Central memory CD8-positive, alpha-beta T cell (primary cell): ENCODE measurements around the gene UBR3.
"Not testable (repeated sequence)": the region's sequence is repeated elsewhere in the genome, so short reads cannot be mapped to it uniquely, and the experiment has no call there.

Experiments used
- ATAC-seq: fragments of 150-1000 bp; cut with Tn5 transposase; replicated peaks from 2 replicates; pipeline ENCODE4 v1.10.0; 2022; ENCODE audit warnings: mild to moderate bottlenecking, moderate FRiP score, moderate number of reproducible peaks; ENCODE audit not compliant: poor library complexity, severe bottlenecking; ENCODE audit errors: extremely low read depth
- DNase-seq, 2 donors: peaks; one replicate each; pipeline ENCODE4 v3.0.0; 2021; ENCODE audit warnings: low spot score in 2 of 2
- H3K27ac Mint-ChIP-seq: one replicate; pipeline ENCODE4 v1.8.0; 2022; ENCODE audit warnings: low read depth, mild to moderate bottlenecking, moderate library complexity, mixed read lengths
- H3K27me3 Mint-ChIP-seq: one replicate; pipeline ENCODE4 v1.8.0; 2022; ENCODE audit warnings: mixed read lengths
- H3K36me3 Mint-ChIP-seq: one replicate; pipeline ENCODE4 v1.8.0; 2022; ENCODE audit warnings: mild to moderate bottlenecking, moderate library complexity, mixed read lengths; ENCODE audit not compliant: insufficient read depth
- H3K4me1 Mint-ChIP-seq: one replicate; pipeline ENCODE4 v1.8.0; 2022; ENCODE audit warnings: mixed read lengths
- H3K4me3 Mint-ChIP-seq: one replicate; pipeline ENCODE4 v1.8.0; 2022; ENCODE audit warnings: mild to moderate bottlenecking, moderate library complexity, mixed read lengths
- H3K9me3 Mint-ChIP-seq: one replicate; pipeline ENCODE4 v1.8.0; 2022; ENCODE audit warnings: mixed read lengths

UBR3 gene

GRCh38 chr2:170095380-170095779 is 268.1 kb downstream of the UBR3 start:
- DNase-seq (no peak), ATAC-seq (no peak)
- Mint-ChIP-seq H3K4me3 (no peak overlapping the region), H3K4me1 (no peaks in the 10 kb centered on the region), H3K27me3 (no peaks in the 10 kb centered on the region), H3K36me3 (no peaks in the 10 kb centered on the region), H3K9me3 (peaks cover 5% of the 10 kb centered on the region), H3K27ac (no peak overlapping the region)

DNA sequence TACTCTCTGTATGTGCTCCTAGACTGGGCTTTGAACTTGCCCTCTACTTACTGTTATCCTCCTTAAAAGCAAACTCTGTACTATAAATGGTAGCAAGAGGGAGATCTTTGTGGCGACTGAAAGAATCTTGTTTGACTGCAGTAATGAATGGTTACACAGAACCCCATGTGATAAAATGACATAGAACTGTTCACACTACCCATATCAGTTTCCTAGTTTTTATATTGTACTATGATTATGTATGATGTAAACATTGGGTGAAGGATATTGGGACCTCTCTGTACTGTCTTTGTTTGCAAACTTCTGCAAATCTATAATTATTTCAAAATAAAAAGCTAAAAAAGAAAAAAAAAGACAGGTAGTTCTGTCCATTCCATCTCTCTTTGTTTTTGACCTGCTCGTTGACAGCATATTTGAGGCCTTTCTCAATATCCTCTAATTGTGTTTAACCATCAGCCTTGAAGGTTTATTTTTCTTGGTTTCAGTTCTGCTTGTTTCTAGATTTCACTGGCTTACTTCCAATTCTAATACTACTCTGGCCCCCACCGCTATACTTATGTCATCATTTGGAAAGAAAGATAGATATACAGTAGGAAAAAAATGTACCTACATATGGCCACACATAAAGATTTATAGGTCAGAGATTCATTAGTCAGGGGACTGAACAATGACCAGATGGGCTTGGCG is 271.5 kb downstream of the UBR3 start:
- Mint-ChIP-seq H3K4me1 (no peaks in the 10 kb centered on the region), H3K4me3 (no peak overlapping the region), H3K27ac (no peak overlapping the region), H3K36me3 (no peaks in the 10 kb centered on the region), H3K27me3 (peaks cover 15% of the 10 kb centered on the region), H3K9me3 (no peaks in the 10 kb centered on the region)
- no peak for ATAC-seq
- no peak for DNase-seq

GRCh38 chr2:170101789-170102188 is 274.5 kb downstream of the UBR3 start:
- Mint-ChIP-seq H3K9me3 (no peaks in the 10 kb centered on the region), H3K27me3 (peaks cover 33% of the 10 kb centered on the region), H3K36me3 (no peaks in the 10 kb centered on the region), H3K27ac (no peak overlapping the region), H3K4me3 (no peak overlapping the region), H3K4me1 (no peaks in the 10 kb centered on the region)
- no peak for ATAC-seq
- DNase-seq: no peak

DNA sequence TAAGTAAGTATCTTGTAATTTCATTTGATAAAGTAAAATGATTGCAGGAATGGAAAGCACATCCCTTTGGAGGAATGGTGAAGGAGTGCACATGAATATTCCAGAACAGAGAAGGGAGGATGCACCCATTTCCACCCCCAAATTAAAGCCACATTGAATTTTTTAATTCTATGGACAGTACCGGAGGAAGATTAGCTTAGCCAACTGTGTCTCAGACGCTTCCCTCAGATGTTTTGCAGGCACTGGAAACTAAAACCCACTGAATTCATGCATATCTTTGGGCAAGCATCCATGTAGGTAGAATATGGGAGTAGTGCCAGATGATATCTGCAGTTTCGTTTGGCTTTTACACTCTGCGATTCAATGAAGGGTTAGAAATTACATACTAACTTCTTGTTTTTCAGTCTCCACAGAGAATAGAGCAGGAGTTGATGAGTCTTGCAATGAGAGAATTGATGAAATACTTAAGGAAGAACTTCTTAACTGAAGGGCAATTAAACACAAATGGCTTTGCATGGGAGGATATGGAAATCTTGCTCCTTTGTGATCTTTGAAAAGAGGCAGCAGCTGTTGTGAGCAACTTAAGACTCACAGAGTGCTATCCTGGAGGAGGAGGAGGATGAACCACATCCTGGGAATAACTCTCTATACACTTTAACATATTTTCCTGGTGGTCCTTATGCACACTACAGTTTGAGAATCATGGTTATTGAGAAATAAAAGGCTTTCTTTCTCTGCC is 279.0 kb downstream of the UBR3 start:
- Mint-ChIP-seq H3K36me3 (no peaks in the 10 kb centered on the region), H3K27ac (no peak overlapping the region), H3K9me3 (no peaks in the 10 kb centered on the region), H3K27me3 (peaks cover 33% of the 10 kb centered on the region), H3K4me3 (no peak overlapping the region), H3K4me1 (no peaks in the 10 kb centered on the region)
- ATAC-seq (no peak), DNase-seq (no peak)

GRCh38 chr2:170113168-170113894 is 286.1 kb downstream of the UBR3 start:
- Mint-ChIP-seq H3K27ac (no peak overlapping the region), H3K36me3 (peaks cover 3% of the 10 kb centered on the region), H3K4me3 (no peak overlapping the region), H3K9me3 (no peaks in the 10 kb centered on the region), H3K4me1 (no peaks in the 10 kb centered on the region), H3K27me3 (peaks cover 20% of the 10 kb centered on the region)
- ATAC-seq (no peak), DNase-seq (no peak)

GRCh38 chr2:170115501-170116229 is 288.4 kb downstream of the UBR3 start:
- Mint-ChIP-seq H3K36me3 (peaks cover 3% of the 10 kb centered on the region), H3K9me3 (no peaks in the 10 kb centered on the region), H3K4me1 (no peaks in the 10 kb centered on the region), H3K27ac (no peak overlapping the region), H3K4me3 (no peak overlapping the region), H3K27me3 (peaks cover 29% of the 10 kb centered on the region)
- DNase-seq: no peak
- ATAC-seq: no peak

DNA sequence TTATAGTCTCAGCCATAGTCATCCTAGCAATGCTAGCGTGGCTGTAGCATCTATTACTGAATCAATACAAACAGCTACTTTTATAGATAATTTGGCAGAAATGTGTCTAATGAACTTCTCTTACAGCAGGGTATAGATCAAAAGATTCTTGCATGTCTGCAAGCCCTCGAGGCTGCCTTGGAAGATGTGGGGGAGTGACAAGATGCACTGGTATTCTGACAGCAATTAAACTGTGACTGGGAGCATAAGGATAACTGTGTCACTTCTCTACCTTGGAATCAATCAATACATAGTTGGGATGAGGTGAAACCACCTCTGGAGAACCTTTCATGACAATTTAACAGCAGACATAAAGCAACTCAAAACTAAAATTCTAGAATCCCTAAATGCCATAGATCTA is 291.4 kb downstream of the UBR3 start:
- Mint-ChIP-seq H3K4me1 (no peaks in the 10 kb centered on the region), H3K36me3 (peaks cover 1% of the 10 kb centered on the region), H3K27me3 (peaks cover 30% of the 10 kb centered on the region), H3K27ac (no peak overlapping the region), H3K9me3 (no peaks in the 10 kb centered on the region), H3K4me3 (no peak overlapping the region)
- no peak for DNase-seq
- ATAC-seq: no peak

DNA sequence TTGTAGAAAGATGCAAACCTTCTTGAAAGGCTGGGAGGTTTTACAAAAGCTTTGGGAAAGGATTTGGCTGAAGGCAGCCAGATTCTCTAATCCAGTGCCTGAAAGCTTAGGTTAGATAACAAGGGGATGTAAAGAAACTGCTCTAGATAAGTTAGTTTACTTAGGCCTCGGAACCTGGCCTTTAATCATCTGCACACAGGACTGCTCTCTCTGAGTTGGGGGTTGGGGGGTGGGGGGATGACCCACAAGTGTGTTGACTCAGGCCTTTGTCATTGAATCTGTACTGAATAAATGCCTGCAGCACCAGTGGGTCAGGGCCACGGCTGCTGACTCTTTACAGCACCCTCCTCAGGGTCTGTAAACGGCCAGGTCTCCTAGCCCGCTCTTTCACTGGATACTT is 292.1 kb downstream of the UBR3 start:
- not testable (repeated sequence) for H3K9me3 Mint-ChIP-seq, H3K27ac Mint-ChIP-seq, ATAC-seq, DNase-seq, H3K4me3 Mint-ChIP-seq, H3K4me1 Mint-ChIP-seq, H3K36me3 Mint-ChIP-seq
- H3K27me3 Mint-ChIP-seq: peaks cover 23% of the 10 kb centered on the region

DNA sequence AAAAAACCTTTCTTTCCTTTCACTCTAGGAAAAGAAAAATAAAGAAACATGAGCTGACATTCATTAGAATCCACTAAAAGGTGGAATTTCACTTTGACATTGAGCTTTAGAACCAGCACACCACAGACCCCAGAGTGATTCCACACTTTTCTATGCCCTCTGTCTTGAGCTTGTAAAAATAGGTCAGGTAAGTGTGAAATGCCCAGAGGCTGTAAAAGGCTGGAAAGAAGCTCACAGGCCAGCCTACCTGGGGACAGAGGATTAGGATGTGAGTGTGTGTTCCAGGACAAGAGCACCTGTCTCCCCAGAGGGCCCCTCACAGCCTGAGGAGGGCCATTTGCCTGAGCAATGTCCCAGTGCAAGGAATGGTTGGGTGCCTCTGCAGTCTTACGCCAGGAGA is 294.4 kb downstream of the UBR3 start:
- Mint-ChIP-seq H3K27ac (no peak overlapping the region), H3K4me1 (no peaks in the 10 kb centered on the region), H3K9me3 (no peaks in the 10 kb centered on the region), H3K4me3 (no peak overlapping the region), H3K27me3 (peaks cover 13% of the 10 kb centered on the region), H3K36me3 (no peaks in the 10 kb centered on the region)
- no peak for DNase-seq
- ATAC-seq: no peak

- Mint-ChIP-seq H3K9me3 (peaks cover 5% of the 10 kb centered on the region), H3K4me3 (no peak overlapping the region), H3K4me1 (no peaks in the 10 kb centered on the region), H3K27me3 (peaks cover 26% of the 10 kb centered on the region), H3K36me3 (no peaks in the 10 kb centered on the region), H3K27ac (no peak overlapping the region)
- DNase-seq (no peak), ATAC-seq (no peak)
Observed at GRCh38 chr2:170122883-170123547, 295.8 kb downstream of the UBR3 start.

DNA sequence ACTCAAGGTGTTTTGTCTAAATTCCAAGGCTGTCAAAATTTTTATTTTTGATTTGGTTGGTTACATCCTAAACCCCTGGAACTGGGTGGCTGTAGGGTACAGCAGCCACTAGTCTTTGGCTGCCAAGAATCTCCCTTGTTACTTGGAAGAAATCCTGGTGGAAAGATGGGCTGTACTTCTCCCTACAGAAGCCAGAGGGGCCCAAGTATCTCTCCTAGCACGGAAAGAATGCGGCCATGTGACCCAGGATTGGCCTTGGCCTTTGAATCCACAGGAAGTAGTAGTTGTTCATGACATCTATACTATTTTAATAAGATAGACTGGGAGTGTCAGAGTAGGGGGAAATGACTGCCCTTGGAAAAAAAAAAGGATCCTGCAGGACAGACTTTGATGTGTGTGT is 296.3 kb downstream of the UBR3 start:
- Mint-ChIP-seq H3K9me3 (peaks cover 5% of the 10 kb centered on the region), H3K4me1 (no peaks in the 10 kb centered on the region), H3K36me3 (no peaks in the 10 kb centered on the region), H3K27me3 (peaks cover 31% of the 10 kb centered on the region), H3K4me3 (no peak overlapping the region), H3K27ac (no peak overlapping the region)
- DNase-seq (no peak), ATAC-seq (no peak)

GRCh38 chr2:170126138-170126728 is 299.0 kb downstream of the UBR3 start:
- peaks cover 43% of the 10 kb centered on the region for H3K27me3 Mint-ChIP-seq
- H3K4me3 Mint-ChIP-seq, H3K36me3 Mint-ChIP-seq, H3K4me1 Mint-ChIP-seq, H3K27ac Mint-ChIP-seq, H3K9me3 Mint-ChIP-seq, ATAC-seq, DNase-seq: not testable (repeated sequence)
